HepG2 (cell line): Measurements from ENCODE around the gene CIBAR2. TPM values are rescaled to one million over a fixed set of nuclear protein-coding genes. Genes with fewer than 3 reads are reported as not detected.

Experiments used
- ATAC-seq: fragments of 200-7000 bp; cut with Tn5 transposase; 3 replicates; pipeline ENCODE4 v1.9.1; 2020; ENCODE audit warnings: mild to moderate bottlenecking, moderate library complexity
- BruUV-seq: library from RNA; stranded (reverse); fragments of 400-500 nt; replicated peaks from 2 replicates; lab custom pipeline; 2021; lab: Mats Ljungman, UMichigan
- CTCF ChIA-PET: fragments of 300-600 bp; formaldehyde crosslinking; extraction: SDS; loops from one replicate; lab custom pipeline; 2021; ENCODE audit warnings: low total read pairs, inconsistent platforms, low intra/inter-chr PET ratio; lab: Yijun Ruan, JAX
- POLR2A ChIA-PET: fragments of 350-600 bp; sonication (Branson Sonifier 250); formaldehyde crosslinking; loops from one replicate; lab custom pipeline; 2020; ENCODE audit warnings: antibody characterized with exemption, inconsistent platforms; lab: Yijun Ruan, JAX
- DNase-seq: peaks from one replicate; pipeline ENCODE4 v3.0.0-alpha.2; 2015; ENCODE audit warnings: low spot score
- FAIRE-seq: peaks from 3 replicates; lab custom pipeline; 2011; peaks lifted over from hg19 to GRCh38; lab: Jason Lieb, UNC
- H2AFZ ChIP-seq: one replicate; pipeline ENCODE4 v1.6.1; 2011; ENCODE audit warnings: low read length, inconsistent platforms
- H3K27ac ChIP-seq: fragments of 300-600 bp; 3 replicates; pipeline ENCODE4 v1.8.0; 2011; ENCODE audit warnings: mixed run types, mild to moderate bottlenecking, mixed read lengths, low read length, inconsistent platforms; ENCODE audit not compliant: insufficient read depth; ENCODE audit errors: extremely low read length
- H3K27me3 ChIP-seq, 2 experiments: fragments of 200-600 bp in 1 of 2; 2 replicates in 1 of 2; 3 replicates in 1 of 2; pipeline versions ENCODE4 v1.6.0 to v1.8.0; 2011; ENCODE audit warnings: low read length in 2 of 2, mild to moderate bottlenecking in 2 of 2, moderate library complexity in 2 of 2, inconsistent platforms in 1 of 2; ENCODE audit not compliant: insufficient read depth in 2 of 2, control insufficient read depth in 1 of 2
- H3K36me3 ChIP-seq, 2 experiments: fragments of 200-600 bp in 1 of 2; replicated peaks in 1 of 2; 2 replicates in 1 of 2; 3 replicates in 1 of 2; pipeline versions ENCODE4 v1.5.1 to v1.8.0; 2011; ENCODE audit warnings: low read length in 2 of 2, inconsistent platforms in 1 of 2; ENCODE audit not compliant: insufficient read depth in 2 of 2, control insufficient read depth in 1 of 2
- H3K4me1 ChIP-seq: 2 replicates; pipeline ENCODE4 v1.5.1; 2012; ENCODE audit warnings: low read length, inconsistent platforms; ENCODE audit not compliant: insufficient read depth
- H3K4me2 ChIP-seq: 2 replicates; pipeline ENCODE4 v1.6.0; 2011; ENCODE audit warnings: low read depth, low read length, inconsistent platforms
- H3K4me3 ChIP-seq, 3 experiments: fragments of 200-600 bp in 1 of 3; sonication (generic), shearing (Covaris generic) in 1 of 3; replicated peaks in 1 of 3; 2 replicates each; pipeline ENCODE4 v1.5.1; 2011 to 2016; ENCODE audit warnings: low read length in 3 of 3, inconsistent platforms in 2 of 3, low read depth in 2 of 3, mild to moderate bottlenecking in 2 of 3, control low read depth in 1 of 3, mixed read lengths in 1 of 3; ENCODE audit not compliant: insufficient read depth in 1 of 3
- H3K79me2 ChIP-seq: one replicate; pipeline ENCODE4 v1.6.1; 2011; ENCODE audit warnings: low read length, inconsistent platforms; ENCODE audit not compliant: insufficient read depth
- H3K9ac ChIP-seq: 2 replicates; pipeline ENCODE4 v1.6.0; 2011; ENCODE audit warnings: mild to moderate bottlenecking, low read depth, low read length, inconsistent platforms; ENCODE audit not compliant: insufficient read depth
- H3K9me3 ChIP-seq: 2 replicates; pipeline ENCODE4 v1.5.1; 2012; ENCODE audit warnings: mild to moderate bottlenecking, low read length
- H4K20me1 ChIP-seq: 2 replicates; pipeline ENCODE4 v1.6.0; 2011; ENCODE audit warnings: inconsistent platforms, mild to moderate bottlenecking, low read length, moderate library complexity; ENCODE audit not compliant: insufficient read depth
- ATAD3A ChIP-seq: sonication (generic); formaldehyde crosslinking; IDR thresholded peaks from 2 replicates; pipeline ENCODE4 v1.4.0; 2020; ENCODE audit warnings: missing genetic modification reagents
- ELF3 ChIP-seq: IDR thresholded peaks from 2 replicates; pipeline ENCODE4 v1.6.1; 2016; ENCODE audit warnings: missing genetic modification reagents, missing compliant biosample characterization
- ESRRA ChIP-seq: sonication (generic); formaldehyde crosslinking; IDR thresholded peaks from 2 replicates; pipeline ENCODE4 v1.5.1; 2020; ENCODE audit warnings: mild to moderate bottlenecking, low read depth, missing genetic modification reagents
- FOXM1 ChIP-seq: sonication (generic); formaldehyde crosslinking; IDR thresholded peaks from 2 replicates; pipeline ENCODE4 v1.5.0; 2020; ENCODE audit warnings: missing genetic modification reagents
- MLXIP ChIP-seq: sonication (generic); formaldehyde crosslinking; IDR thresholded peaks from 2 replicates; pipeline ENCODE4 v1.9.0; 2021; ENCODE audit warnings: missing genetic modification reagents, borderline replicate concordance
- PHF20 ChIP-seq: sonication (generic); formaldehyde crosslinking; IDR thresholded peaks from 2 replicates; pipeline ENCODE4 v1.5.0; 2020; ENCODE audit warnings: mild to moderate bottlenecking, missing genetic modification reagents
- RARG ChIP-seq: sonication (generic); formaldehyde crosslinking; IDR thresholded peaks from 2 replicates; pipeline ENCODE4 v1.4.0; 2020; ENCODE audit warnings: low read depth, mild to moderate bottlenecking, missing genetic modification reagents
- TBX3 ChIP-seq: fragments of 450-650 bp; IDR thresholded peaks from 2 replicates; pipeline ENCODE4 v1.6.1; 2017; ENCODE audit warnings: antibody characterized with exemption, mild to moderate bottlenecking, inconsistent platforms, borderline replicate concordance
- ZMAT5 ChIP-seq: sonication (generic); formaldehyde crosslinking; IDR thresholded peaks from 2 replicates; pipeline ENCODE4 v1.5.0; 2020; ENCODE audit warnings: mild to moderate bottlenecking, low read depth, missing genetic modification reagents, borderline replicate concordance
- ZNF550 ChIP-seq: sonication (generic); formaldehyde crosslinking; IDR thresholded peaks from 2 replicates; pipeline ENCODE4 v1.4.0; 2020; ENCODE audit warnings: mild to moderate bottlenecking, missing genetic modification reagents, borderline replicate concordance
- ZNF552 ChIP-seq: sonication (generic); formaldehyde crosslinking; IDR thresholded peaks from 2 replicates; pipeline ENCODE4 v1.9.0; 2022; ENCODE audit warnings: missing genetic modification reagents, mild to moderate bottlenecking, borderline replicate concordance
- ZNF563 ChIP-seq: sonication (generic); formaldehyde crosslinking; IDR thresholded peaks from 2 replicates; pipeline ENCODE4 v1.8.0; 2022; ENCODE audit warnings: mild to moderate bottlenecking, moderate library complexity, missing genetic modification reagents
- ZNF614 ChIP-seq: IDR thresholded peaks from 2 replicates; pipeline ENCODE4 v1.6.1; 2018; ENCODE audit warnings: missing biosample characterization, missing genetic modification reagents, inconsistent platforms, borderline replicate concordance
- WGBS: methylation state at CpG from one replicate; pipeline ENCODE4 v1.1.6; 2017; ENCODE audit warnings: low lambda C conversion rate; 5-methylcytosine and 5-hydroxymethylcytosine counted together
- in situ Hi-C: cut with HindIII; loops from 2 replicates; pipeline ENCODE4 v1.10.0; 2017; ENCODE audit warnings: low pct_unique_long_range_greater_than_20kb; ENCODE audit not compliant: extremely low pct_ligation_motif_present
- intact Hi-C: fragments of 100-400 bp; cut with micrococcal nuclease; formaldehyde crosslinking; loops from one replicate; pipeline ENCODE4 v1.10.0; 2022; ENCODE audit not compliant: unreplicated experiment
- polyA plus RNA-seq, 8 experiments: library from polyadenylated mRNA; depleted of rRNA in 3 of 8; stranded (reverse) in 7 of 8; unstranded in 1 of 8; fragments of >200 nt; fragmentation: Illumina TruSeq in 4 of 8; extraction: Trizol in 4 of 8; gene quantifications; 2 replicates each; pipeline versions ENCODE4 v1.2.1 to v1.2.3, GENCODE V29; 2011 to 2016; ENCODE audit warnings: low read depth in 4 of 8, missing spikeins in 1 of 8, mixed read lengths in 1 of 8; ENCODE audit not compliant: insufficient read depth in 1 of 8
- total RNA-seq, 5 experiments: library from RNA; depleted of rRNA; stranded (reverse); fragments of >200 nt; fragmentation: Illumina TruSeq; extraction: Trizol; gene quantifications; 2 replicates each; pipeline ENCODE4 v1.2.3, GENCODE V29; 2016; ENCODE audit warnings: low read depth in 1 of 5
- TF ChIP-seq, protein P1 (sequence below): sonication (generic); formaldehyde crosslinking; IDR thresholded peaks from 2 replicates; pipeline ENCODE4 v1.8.1; 2023; ENCODE audit warnings: mild to moderate bottlenecking, missing genetic modification reagents

The CIBAR2 gene
- total and polyA plus RNA-seq, 2 of the 13 experiments (the other 11 are each of a cell fraction or from before 2014, with no cell fraction given) = not detected

GRCh38 chr16:85086347-85087291, 25.7 kb downstream of the CIBAR2 start (continued):
- TF ChIP-seq ZNF614 = no peak
- no peak for TF ChIP-seq ATAD3A (CRISPR knock-in tag)
- peak; percentile 24; the same call in 1 of the 2 replicates for TF ChIP-seq ELF3 (CRISPR knock-in tag)
- no peak for TF ChIP-seq ZMAT5 (CRISPR knock-in tag)
- TF ChIP-seq ZNF563 (CRISPR knock-in tag) = no peak
- no peak for TF ChIP-seq TBX3
- TF ChIP-seq, all 625 proteins: peak for 39

GRCh38 chr16:85085721-85086120, 26.6 kb downstream of the CIBAR2 start:
- Histone ChIP-seq H3K79me2 (no peaks in the 10 kb centered on the region), H3K4me1 (peaks cover 7% of the 10 kb centered on the region; the same call in 1 of the 2 replicates), H3K27ac (no peak overlapping the region), H3K4me2 (no peak overlapping the region), H2AFZ (no peak overlapping the region), H3K36me3 (no peaks in the 10 kb centered on the region), H4K20me1 (no peaks in the 10 kb centered on the region; the same call in 1 of the 2 replicates), H3K9me3 (no peaks in the 10 kb centered on the region), H3K4me3 (no peak overlapping the region), H3K27me3 (peaks cover 28 to 84% of the 10 kb centered on the region in 2 experiments), H3K9ac (no peak overlapping the region)
- in situ Hi-C loops = no loop called here
- ChIA-PET POLR2A (interaction anchor here (1.3 kb wide), 1 partner anchor 109 kb away, joined by 4 read pairs; no protein-coding TSS in a partner anchor), CTCF (interaction anchor here (1.7 kb wide), 1 partner anchor 160 kb away, joined by 6 read pairs; no protein-coding TSS in a partner anchor)
- TF ChIP-seq MLXIP (CRISPR knock-in tag) (no peak), FOXM1 (CRISPR knock-in tag) (no peak), ESRRA (CRISPR knock-in tag) (no peak), PHF20 (CRISPR knock-in tag) (no peak), ZNF550 (CRISPR knock-in tag) (no peak), RARG (no peak), ZNF552 (no peak)
- TF ChIP-seq, protein P1, sequence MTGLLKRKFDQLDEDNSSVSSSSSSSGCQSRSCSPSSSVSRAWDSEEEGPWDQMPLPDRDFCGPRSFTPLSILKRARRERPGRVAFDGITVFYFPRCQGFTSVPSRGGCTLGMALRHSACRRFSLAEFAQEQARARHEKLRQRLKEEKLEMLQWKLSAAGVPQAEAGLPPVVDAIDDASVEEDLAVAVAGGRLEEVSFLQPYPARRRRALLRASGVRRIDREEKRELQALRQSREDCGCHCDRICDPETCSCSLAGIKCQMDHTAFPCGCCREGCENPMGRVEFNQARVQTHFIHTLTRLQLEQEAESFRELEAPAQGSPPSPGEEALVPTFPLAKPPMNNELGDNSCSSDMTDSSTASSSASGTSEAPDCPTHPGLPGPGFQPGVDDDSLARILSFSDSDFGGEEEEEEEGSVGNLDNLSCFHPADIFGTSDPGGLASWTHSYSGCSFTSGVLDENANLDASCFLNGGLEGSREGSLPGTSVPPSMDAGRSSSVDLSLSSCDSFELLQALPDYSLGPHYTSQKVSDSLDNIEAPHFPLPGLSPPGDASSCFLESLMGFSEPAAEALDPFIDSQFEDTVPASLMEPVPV = no peak
- DNase-seq (no peak), FAIRE-seq (no peak), ATAC-seq (no peak)
- BruUV-seq = no TSS peak
- intact Hi-C loops = loop anchor here (1.0 to 2.0 kb wide), 3 partner anchors 59 to 160 kb away; partner anchors contain the start of gene KIAA0513
- WGBS = 65% methylated on average over 17 of the region's 17 CpGs
